HG03159 (cell line): Measurements from ENCODE around the gene PFKL.

ENCODE experiments used
- ATAC-seq: cut with Tn5 transposase; IDR thresholded peaks from one replicate; pipeline ENCODE4 v1.9.1; 2021; ENCODE audit warnings: mild to moderate bottlenecking, moderate library complexity; ENCODE audit not compliant: unreplicated experiment

PFKL gene

GRCh38 chr21:44325386-44326271, 25.8 kb downstream of the PFKL start:
- ATAC-seq, result no peak

DNA sequence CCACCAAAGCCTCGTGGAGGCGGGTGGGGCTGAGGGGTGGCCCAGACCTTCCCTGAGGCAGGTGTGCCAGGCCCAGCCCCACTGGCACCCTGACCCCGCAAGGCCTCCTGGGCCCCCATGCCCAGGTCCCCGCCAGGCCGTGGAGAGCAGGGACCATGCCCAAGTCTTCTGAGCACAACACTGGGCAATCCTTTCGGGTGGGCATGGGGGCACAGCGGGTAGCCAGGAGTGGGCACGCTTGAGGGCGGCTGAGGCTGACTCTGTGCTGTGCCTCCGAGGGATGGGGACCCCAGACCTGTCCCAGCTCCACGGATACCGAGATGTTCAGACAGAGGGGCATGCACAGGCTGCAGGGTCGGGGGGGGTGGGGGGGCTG, 26.4 kb downstream of the PFKL start:
- no peak for ATAC-seq

DNA sequence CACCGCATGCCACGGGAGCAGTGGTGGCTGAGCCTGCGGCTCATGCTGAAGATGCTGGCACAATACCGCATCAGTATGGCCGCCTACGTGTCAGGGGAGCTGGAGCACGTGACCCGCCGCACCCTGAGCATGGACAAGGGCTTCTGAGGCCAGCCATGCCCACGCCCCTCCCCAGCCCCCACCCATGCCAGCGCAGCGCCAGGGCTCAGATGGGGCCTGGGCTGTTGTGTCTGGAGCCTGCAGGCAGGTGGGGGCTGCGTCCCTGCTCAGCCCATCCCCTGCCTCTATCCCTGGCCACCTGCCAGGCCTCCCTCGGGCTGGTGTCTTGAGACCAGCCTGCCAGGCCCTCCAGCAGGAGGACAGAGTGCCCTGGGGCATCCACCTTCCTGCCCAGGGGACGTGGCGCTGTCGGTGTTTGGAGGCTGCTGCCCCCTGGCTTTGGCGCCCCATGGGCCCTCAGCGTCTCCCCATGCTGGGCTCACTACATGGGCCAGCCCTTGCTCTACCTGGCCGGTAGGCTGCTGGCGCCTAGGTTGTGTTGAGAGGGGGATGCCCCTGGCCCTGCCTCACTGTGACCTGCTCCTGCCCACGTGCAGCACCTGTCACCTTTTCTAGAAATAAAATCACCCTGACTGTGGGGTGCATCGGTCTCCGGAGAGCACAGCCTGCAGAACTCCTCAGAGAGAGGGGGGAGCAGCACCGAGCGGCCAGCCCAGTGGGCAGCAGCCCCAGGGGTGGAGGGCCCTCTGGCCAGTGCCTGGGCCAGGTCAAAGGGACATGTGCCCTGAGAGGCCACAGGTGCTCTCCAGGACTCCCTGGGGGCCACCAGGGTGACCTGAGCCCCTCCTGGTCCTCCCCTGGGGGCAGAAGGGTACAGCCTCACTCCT, 27.1 kb downstream of the PFKL start:
- no peak for ATAC-seq

- ATAC-seq, result no peak
Measured at GRCh38 chr21:44327603-44327974, 27.7 kb downstream of the PFKL start.

GRCh38 chr21:44328242-44328895, 28.5 kb downstream of the PFKL start:
- no peak for ATAC-seq

- ATAC-seq, result no peak
Measured at GRCh38 chr21:44329086-44329889, 29.4 kb downstream of the PFKL start.

DNA sequence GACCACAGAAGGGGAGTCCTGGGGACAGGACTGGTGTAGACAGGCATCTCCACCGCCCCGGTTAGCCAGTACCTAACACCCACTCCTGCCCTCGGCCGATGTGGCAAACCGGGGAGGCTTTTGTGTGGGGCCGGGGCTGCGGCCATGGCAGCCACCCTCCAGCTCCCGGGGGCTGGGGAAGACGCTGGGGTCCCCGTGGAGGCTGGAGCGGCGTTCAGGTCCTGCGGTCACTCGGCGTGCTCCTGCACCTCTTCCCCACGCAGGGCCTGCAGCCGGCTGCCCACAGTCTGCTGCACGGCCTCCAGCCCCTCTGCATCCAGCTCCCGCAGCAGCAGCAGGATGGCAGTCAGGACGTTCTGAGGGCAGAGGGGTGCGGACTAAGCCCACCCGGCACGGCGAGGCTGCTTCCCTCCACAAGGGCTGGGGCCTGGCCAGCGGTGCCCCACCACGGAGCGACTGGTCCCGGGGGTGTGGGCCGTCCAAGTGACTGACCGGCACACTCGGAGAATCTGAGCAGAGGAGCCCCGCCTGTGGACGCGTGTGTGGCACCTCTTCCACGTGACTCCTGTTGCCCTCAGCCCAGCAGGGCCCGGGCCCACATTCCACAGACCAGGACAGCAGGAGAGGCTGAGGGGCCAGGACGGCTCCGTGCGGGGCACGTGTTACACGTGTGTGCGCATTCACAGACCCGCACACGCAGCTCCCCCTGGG, 30.3 kb downstream of the PFKL start:
- no peak for ATAC-seq

GRCh38 chr21:44330698-44331097, 30.8 kb downstream of the PFKL start:
- no peak for ATAC-seq

DNA sequence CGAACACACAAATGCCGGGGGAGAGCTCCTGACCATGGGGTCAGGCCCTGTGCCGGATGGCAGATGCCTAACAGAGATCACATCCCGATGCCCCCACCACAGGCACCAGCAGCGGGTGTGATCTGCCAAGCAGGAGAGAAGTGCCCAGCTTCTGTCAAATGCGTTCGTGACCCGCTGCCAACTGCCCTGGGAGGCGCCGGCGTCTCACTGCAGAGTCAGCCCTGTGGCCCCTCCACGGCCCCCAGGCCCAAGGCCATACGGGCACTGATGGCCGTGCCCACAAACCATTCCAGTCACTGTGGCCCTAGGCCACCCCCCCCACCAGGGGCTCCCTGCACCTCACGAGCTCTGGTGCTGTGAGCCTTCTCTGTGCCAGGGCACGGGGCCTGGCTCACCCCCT, 31.4 kb downstream of the PFKL start:
- no peak for ATAC-seq

- no peak for ATAC-seq
Measured at GRCh38 chr21:44331650-44332307, 31.9 kb downstream of the PFKL start.

DNA sequence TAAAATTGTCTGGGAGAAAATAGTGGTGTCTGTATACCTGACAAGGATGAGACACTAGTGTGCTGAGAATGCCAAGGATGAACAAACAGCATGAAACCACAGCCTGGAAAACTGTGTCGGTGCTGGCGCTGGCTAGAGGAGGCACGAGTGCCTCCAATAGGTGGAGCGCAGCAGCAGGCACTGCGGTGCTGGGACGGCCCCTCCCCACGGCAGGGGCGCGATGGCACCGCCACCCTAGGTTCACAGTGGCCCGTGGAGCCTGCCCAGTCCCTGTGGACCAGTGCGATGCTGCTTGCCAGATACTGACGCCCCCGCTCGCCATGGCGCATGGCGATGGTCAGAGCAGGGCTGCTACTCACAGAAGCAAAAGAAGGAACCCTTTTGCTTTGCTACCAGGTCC, 32.5 kb downstream of the PFKL start:
- no peak for ATAC-seq

DNA sequence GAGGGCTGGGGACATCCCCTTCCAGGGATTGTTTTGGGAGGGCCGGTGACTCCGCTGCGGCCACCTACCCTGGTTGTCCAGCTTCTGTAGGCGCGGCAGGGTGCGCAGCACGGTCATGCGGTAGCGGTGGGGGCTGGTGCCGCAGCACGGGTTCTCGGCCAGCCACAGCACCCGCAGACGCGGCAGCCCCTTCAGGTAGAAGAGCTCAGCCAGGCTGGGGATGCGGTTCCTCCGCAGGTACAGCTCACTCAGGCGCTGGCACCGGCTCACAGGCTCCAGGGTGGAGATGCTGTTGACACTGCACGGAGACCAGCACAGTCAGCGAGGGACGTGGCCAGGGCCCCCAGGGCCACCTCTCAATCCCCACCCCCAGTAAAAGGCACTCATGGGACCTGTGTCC, 33.1 kb downstream of the PFKL start:
- ATAC-seq, result no peak

DNA sequence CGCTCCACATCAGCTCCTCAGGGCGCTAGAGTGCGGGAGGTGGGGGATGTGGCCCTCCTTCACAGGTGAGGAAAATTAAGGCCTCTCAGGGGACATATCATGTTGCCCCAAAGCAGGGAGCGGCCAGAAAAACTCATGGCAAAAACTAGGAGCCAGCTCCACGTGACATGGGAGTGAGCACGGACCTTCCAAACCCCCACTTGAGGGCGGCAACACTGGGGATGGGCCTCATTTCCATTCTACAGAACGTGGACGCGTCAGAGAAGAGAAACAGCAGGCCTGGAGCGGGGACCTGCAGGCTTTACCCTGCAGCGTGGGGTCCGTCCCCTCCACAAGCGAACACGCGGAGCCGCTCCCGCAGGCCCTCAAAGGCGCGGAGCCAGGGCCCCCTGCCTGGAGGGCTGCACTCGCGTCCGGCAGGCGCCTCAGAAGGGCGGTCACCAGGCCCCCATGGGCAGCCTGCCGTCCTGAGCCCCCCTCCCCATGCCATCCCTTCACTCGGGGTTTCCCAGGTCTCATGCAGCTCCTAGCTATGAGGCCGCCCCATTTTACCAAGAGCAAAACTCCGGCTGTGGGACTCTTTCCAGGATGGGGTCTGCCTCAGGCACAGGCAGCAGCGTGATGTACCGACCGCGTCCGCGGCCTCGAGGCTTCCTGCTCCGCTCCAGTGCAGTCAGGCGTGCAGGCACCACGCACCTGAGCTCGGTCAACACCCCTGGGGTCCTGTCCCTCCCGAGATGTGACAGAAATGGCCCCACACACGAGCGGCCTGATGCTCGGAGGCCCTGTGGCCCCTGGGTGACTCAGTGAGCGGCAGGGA, 33.9 kb downstream of the PFKL start:
- no peak for ATAC-seq

DNA sequence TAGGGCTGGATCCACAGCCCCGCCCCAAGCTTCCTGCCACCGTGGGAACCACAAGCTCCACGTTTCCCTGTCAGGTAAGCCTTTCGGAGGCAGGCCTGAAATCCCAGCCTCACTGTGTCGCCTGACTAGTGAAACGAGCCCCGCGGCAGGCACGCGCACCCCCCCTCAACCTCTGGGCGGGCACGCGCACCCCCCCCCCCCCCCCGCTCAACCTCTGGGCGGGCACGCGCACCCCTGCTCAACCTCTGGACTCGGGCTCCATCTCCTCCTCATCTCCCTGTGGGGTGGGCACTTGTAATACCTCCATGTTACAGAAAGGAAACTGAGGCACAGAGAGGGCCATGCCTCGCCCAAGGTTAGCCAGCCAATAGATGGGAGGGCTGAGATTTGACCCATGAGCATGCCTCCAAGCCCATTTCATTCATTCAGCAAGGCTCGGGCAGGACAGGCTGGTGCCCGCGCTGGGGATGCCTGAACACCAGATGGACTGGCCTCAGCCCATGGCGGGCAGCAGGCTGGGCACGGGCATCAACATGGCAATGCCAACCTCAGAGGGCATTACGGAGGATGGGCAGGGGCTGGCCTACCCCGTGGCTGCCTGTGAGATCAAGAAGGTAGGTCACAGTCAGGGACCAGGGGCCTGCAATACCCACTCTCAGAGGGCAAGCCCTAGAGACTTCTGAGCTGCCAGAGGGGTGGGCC, 34.6 kb downstream of the PFKL start:
- ATAC-seq, result no peak

GRCh38 chr21:44335266-44336059, 35.6 kb downstream of the PFKL start:
- ATAC-seq, result no peak

DNA sequence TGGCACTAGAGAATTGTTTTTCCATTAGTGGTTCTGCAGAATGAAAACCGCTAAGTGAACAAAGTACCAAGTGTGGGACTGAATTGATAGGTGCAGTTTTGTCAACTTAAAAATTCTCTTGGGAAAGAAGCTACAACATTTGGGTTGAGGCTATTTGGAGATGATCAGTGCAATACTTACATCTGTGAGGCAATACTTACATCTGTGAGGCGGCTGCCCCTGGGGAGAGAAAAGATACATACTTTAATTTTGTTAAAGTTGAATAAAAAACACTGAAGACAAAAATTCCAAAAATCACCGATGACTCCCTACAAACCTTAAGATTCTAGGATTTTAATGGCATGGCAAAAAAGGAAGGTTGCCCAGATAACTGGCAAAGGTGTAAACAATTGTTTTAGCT, 37.6 kb downstream of the PFKL start:
- ATAC-seq, result no peak
